ENCODE data around the gene TTYH1.
"Not testable (repeated sequence)": the region's sequence is repeated elsewhere in the genome, so short reads cannot be mapped to it uniquely, and the experiment has no call there.

TTYH1 gene

DNA sequence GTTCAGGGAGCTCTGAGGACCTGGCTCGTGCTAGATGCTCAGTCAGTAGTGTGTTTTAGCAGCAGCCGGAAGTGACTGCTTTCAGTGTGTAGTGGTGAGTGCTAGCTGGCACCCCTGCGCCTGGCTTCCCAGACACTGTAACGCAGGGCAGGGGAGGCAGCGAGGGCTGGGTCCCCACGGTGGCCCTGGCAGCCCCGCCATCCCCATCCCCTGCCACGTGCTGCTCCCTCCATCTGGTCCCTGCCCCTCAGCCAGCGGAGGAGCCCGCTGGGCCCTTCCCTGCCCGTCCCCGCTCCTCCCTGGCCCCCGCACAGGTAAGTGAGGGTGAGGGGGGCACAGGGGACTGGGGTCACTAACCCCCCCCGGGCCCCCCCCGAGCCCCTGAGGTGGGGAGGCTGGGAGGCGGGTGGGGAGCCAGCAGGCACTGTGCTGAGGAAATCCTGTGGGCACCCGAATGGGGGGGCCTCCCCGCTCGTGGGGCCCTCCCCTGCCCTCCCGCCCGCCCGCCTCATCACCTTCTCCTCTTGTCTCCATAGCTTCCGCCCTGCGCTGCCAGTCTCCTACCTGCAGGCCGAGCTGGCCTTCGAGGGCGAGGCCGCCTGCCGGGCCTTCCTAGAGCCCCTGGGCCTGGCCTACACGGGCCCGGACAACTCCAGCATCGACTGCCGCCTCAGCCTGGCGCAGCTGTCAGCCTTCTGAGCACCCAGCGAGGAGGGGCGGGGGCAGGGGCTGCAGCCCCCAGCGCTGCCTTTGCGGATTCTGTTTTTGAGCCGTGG lies 45.2 kb downstream of the TTYH1 start:
- no peak for DNase-seq (ENCODE audit: low read depth in 2 of 2)

DNA sequence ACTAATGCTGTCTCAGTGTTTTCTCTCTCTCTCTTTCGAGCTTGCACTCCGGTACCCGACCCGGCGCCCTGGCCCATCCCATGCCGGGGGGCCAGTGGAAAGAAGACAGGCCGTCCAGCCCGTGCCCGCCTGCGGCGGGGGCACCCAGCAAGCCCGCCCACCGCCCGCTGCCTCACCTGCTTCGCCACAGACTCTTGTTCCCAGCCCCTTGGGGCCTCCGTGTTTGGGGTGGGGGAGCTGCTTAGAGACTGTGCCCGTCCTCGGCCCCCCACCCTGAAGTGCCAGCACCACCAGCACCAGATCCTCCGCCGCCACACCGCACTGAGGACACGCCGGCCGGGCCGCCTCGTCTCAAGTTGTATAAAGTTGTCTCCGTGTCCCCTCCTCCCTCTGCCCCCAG lies 45.9 kb downstream of the TTYH1 start:
- no peak for DNase-seq (ENCODE audit: low read depth in 2 of 2)

DNA sequence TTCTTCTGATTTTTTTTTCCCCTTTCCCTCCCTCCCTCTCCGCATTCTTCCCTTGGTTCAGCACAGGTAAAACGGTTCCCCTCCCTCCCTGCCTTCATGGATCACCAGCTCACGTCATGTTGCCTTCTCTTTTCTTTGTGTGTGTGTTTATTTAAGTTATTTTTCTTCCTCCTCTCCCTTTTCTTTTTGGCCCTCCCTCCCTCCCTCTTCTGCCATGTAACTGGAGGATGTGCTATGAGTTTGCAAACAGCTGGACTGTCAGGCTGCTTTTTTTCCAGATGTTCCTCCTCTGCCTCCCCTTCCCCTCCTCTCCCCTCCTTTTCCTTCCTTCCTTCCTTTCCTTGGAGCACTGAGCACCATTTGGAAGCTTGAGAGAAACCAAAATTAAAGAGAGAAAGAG lies 46.3 kb downstream of the TTYH1 start:
- DNase-seq (ENCODE audit: low read depth in 2 of 2) = no peak

DNA sequence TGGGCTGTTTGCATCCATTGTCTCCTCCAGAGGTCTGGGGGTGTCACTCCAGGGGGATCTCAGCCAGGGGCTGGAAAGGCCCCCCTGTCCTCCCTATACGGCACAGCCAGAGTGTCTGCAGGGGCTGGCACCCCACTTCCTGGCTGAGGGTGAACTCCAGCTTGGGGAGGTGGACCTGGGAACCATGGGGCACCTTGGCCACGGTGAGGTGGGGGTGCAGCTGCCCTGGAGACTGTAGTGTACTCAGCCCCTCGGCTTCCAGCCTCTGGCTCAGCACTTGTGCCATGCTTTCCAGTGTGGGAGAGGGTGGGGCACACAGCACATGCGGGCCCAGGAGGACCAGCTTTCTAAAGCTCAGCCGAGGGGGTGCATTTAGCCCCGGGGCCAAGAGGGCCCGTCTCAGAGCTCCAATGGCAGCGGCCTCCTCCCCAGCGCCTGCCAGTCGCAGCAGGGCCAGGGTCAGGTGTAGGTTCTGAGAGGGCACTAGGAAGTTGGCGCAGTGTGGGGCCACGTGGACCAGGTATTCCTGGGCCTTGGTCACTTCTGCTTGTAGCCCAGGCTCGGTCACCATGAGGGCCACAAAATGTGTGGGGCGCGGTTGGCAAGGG lies 46.9 kb downstream of the TTYH1 start:
- no peak for DNase-seq (ENCODE audit: low read depth in 2 of 2)

DNA sequence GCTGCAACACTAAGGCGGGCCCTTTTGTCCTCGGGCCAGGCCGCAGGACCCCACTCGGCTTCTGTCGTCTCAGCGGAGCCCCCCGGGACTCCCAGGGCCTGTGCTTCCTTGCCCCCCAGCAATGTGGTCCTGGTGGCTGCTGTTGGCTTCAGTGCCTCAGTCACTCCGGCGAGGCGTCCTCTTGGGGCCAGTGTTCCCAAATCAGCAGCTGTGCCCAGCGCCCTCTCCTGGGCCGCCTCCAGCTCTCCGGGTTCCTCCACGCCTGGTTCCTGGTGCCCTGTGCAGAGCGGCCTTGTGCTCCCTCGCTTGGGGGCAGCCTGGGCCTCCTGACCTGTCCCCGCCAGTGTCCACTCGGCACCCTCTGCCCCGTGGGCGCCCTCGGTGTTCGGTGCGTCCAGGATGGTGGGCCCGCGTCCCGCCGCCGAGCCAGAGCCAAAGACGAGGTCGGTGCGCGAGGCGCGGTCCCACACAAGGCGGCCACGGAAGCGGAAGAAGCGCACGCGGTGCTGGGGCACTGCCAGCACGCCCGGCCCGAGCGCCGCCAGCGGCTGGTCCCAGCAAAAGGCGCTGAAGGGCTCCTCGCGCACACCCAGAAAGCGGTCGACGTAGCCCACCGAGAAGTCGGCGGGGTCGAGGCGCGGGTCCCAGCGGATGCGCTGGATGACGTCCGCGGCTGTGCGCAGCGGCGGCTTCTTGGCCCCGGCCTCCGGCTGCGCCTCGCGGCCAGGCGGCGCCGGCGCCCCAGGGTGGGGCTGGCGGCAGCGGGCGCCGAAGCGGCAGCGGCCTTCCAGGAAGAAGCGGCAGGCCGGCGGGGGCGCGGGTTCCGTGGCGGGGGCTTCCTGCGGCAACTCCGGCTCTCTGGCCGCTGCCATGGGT lies 47.6 kb downstream of the TTYH1 start:
- DNase-seq (ENCODE audit: low read depth in 2 of 2) = peak; percentile 49 to 53

DNA sequence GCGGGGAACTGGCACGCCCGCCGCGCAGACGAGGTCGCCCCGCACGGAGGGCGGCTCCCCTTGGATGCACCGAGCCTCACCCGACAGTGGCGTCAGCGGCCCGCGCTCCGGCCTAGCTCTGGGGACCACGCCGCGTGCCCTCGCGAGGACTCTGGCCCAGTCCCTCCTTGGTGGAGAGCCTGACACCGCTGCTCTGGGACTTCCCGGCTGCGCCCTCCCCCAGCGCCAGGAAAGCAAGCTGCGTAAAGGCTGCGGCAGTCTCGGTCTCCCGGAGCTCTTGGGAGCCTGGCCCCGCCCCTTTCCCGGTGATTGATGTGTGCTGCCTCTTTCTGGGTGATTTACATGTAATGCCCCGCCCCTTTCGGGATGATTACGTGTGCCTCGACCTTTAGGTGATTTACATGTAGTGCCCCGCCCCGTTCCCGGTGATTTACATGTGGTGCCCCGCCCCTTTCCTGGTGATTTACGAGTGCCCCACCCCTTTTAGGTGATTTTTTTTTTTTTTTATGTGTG lies 48.3 kb downstream of the TTYH1 start, which contains the start of gene LENG9:
LENG9 (minus strand) TSS at position 248 of the 513 bp plus-strand sequence. CDS start 252 bp downstream, outside the sequence.
- DNase-seq (ENCODE audit: low read depth in 2 of 2) = peak; percentile 91 to 95

DNA sequence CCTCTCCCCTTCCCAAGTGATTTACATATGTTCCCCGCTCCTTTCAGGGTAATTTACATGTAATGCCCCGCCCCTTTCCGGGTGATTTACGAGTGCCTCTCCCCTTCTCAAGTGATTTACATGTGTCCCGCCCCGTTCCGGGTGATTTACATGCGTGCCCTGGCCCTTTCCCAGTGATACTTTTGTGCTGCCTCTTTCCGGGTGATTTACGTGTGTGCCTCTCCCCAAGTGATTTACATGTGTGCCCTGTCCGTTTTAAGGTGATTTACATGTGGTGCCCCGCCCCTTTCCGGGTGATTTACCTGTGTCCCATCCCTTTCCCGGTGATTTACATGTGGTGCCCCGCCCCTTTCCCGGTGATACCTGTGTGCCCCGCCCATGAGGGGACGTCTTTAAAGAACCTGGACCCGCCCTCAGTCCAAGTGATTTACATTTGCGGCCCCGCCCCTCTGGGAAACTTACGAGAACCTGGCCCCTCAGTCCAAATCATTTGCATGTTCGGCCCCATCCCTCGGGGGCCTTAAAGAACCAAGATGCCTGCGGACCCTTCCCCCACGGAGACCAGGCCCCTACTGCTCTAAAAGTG lies 48.9 kb downstream of the TTYH1 start:
- DNase-seq (ENCODE audit: low read depth in 2 of 2) = peak; percentile 73 to 84

DNA sequence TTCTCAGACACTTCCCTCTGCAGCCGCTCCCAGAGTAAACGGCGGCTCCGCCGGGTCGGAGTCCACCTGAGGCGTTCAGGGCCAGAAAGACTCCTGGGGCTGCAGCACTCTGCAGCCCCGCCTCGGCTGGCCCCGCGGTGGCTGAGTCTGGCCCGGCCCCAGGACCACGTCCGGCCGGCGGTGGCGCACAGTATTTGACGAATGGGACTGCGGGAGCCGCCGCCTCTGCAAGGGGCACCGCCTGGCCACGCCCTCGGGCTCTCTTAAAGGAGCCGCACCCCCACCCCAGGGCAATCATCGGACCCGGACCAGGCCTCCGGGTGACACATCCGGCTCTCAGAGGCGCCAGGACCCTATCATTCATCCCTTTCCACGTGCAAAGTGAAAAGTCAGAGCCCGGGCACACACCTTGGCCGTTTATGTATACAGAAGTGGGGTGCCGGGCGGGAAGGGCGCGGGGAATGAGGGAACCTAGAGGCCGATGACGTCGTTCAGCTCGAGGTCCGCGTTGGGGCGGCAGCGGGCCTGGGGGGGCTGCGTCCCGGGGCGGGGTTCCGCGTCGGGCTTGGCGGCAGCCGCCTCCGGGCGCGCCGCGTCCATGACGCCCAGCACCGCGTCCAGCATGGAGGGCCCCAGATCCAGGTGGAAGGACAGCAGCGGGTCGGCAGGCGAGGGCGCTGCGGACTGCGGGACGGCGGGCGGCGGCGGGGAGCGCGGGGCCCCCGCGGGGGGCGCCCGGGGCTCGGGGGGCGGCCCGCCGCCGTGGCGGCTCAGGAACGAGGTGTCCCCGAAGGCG lies 49.6 kb downstream of the TTYH1 start:
- DNase-seq (ENCODE audit: low read depth in 2 of 2) = peak; percentile 80 to 84

DNA sequence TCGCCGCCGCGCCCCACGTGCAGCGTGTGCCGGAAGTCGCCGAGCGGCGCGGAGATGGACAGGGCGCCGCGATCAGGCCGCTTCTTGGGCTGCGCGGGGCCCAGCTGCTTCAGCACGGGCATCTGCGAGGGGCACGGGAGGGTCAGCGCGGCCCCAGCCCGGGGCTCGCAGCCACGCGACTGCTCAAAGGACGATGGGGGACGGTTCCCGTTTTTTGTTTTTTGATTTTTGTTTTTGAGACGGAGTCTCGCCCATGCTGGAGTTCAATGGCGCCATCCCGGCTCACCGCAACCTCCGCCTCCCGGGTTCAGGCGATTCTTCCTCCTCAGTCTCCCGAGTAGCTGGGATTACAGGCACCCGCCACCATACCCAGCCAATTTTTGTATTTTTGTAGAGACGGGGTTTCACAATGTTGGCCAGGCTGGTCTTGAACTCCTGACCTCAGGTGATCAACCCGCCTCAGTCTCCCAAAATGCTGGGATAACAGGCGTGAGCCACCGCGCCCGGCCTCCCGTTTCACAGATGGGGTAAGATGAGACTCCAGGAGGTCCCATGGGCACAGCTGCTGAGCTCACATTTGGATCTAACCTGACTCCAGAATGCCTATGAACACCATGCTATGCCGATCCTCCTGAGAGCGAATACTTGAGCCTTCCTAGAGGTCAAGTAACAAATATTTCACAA lies 50.3 kb downstream of the TTYH1 start:
- no peak for DNase-seq (ENCODE audit: low read depth in 2 of 2)

DNA sequence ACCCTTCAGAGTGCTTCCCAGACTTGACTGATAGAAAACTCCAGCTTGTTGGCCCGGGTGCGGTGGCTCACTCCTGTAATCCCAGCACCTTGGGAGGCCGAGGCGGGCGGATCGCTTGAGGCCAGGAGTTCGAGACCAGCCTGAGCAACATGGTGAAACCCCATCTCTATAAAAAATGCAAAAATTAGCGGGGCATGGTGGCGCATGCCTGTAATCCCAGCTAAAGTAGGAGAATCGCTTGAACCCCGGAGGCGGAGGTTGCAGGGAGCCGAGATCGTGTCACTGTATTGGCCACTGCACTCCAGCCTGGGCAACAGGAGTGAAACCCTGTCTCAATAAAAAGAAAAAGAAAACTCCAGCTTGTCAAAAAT lies 50.8 kb downstream of the TTYH1 start:
- not testable (repeated sequence) for DNase-seq (ENCODE audit: low read depth in 2 of 2)

DNA sequence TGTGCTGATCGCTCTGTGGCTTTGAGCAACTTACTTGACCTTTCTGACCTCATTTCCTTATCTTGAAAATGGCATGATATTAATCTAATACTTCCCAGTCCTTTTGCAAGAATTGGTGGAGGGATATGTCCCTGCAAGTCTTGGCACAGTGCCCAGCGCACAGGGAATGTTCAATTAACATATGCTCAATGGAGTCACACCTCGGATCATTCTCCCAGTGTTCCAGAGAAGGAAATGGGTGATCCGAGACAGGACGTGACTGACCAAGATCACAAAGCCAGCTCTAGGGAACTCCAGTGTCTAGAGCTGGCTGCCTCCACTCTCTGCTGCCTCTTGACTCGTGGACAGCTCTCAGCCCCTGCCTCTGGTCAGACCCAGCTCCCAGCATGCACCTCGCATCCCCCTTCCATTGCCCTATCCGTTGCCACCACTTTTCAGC lies 54.3 kb downstream of the TTYH1 start:
- DNase-seq (ENCODE audit: low read depth in 2 of 2) = no peak

DNA sequence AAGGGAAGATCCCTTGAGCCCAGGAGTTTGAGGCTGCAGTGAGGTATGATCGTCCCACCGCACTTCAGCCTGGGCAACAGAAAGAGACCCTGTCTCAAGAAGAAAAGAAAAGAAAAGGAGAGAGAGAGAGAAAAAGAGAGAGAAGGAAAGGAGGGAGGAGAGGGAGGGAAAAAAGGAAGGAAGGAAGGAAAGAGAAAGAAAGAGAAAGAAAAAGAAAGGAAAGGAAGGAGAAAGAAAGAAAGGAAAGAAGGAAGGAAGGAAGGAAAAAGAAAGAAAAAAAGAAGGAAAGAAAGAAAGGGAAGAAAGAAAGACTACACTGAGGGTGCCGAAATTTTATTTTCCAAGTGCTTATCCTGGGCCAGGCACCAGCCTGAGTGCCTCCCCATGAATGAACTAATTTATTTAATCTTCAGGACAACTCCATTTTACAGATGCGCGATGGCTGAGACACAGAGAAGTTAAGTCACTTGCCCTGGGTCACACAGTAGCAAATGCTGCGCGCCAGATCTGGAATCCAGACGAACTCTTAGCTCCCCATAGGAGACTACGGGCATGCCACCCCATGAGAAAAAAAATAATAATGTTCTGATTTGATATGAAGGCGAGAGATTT lies 55.1 kb downstream of the TTYH1 start:
- DNase-seq (ENCODE audit: low read depth in 2 of 2) = no peak

DNA sequence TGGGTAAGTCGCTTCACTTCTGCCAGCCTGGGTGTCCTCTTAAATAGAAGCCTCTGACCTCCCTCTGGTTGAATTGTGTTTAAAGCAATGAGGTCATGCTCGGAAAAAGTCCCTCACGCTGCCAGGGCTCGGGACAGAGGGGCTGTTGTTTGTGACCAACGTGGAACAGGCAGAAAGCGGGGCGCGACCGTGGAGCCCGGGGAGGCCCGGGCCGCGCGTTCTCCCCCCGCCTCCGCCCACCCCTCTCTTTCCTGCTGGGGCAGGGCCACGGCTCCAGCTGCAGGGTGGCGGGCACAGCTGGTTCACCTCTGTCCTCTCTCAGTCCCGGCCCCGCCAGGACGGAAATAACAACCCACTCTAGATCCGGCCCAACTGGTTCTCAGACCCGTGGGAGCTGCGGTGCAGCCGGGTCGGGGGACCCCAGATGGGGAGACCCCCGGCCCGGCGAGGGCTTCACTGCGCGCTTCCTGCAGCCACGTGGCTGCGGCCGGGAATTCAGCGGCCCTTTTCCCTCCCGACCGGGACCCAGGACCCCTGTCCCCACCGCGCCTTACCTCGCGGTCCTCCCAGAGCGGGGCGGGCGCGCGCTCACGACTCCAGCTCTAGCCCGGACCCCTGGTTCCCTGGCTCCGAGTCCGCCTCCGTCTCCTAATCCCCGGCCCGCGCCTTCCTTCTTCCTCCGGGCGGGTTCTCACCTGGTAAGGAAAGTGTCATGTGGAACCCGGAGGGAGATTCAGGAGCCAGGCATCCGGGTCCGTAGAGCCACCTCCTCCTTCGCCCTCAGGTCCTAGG lies 55.9 kb downstream of the TTYH1 start:
- no peak for DNase-seq (ENCODE audit: low read depth in 2 of 2)

DNA sequence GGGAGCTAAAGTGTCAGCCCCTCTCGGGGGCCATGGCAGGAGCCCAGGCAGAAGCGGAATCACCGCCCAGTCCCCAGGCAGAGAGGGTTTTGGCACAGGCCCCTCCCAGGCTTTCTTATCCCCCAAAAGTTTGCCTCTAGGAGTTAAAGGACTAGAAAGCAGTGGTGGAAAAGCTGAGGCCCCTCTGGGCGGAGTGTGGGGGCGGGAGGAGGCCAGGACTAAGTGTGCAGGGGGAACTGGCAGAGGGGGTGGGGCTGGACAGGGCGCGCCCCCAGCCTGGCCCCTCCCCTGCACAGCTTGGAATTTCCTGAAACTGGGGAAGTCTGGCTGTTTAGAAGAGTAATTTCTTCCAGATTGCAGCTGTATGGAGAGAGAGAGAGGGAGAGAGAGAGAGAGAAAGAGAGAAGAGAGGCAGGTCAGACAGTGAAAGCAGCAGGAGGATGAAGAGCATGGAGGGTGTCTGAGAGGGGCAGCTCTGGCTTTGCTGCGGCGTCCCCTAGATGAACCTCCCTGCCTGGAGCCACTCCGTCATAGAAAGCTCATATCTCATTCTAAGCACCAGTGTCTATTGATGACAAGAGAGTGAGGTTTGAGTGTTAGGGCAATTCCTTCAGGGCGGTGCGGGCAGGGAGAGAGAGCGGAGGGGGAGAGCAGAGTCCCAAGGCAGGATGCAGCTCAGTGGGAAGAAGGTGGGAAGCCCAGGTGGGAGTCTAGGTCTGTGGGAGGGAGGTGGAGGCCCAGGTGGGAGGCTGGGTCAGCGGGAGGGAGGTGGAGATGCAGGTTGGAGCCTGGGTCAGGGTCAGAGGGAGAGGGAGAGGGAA lies 58.0 kb downstream of the TTYH1 start, which contains the start of gene CDC42EP5:
CDC42EP5 (minus strand) TSS at position 226 of the 821 bp plus-strand sequence. CDS start 7,749 bp downstream, outside the sequence.
- DNase-seq (ENCODE audit: low read depth in 2 of 2) = no peak

DNA sequence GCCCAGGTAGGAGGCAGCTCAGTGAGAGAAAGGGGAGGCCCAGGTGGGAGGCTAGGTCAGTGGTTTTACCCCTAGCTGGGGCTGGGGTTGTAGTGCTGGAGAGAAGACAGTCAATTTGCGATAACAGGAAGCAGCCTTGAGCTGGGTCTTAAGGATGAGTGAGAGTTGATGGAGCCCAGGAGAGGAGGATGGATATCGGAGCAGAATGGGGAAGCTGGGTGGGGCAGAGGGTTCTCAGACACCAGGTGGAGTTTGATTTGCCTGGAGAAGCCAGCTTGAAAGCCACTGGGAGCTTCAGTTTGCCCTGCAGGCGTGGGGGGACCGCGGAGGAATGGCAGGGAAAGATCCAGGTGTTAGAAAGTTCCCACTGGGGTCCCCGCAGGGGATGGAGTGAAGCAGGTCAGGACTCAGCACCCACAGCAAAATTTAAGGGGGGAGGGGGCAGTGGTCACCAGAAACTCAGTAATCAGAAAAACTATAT lies 58.7 kb downstream of the TTYH1 start:
- no peak for DNase-seq (ENCODE audit: low read depth in 2 of 2)

DNA sequence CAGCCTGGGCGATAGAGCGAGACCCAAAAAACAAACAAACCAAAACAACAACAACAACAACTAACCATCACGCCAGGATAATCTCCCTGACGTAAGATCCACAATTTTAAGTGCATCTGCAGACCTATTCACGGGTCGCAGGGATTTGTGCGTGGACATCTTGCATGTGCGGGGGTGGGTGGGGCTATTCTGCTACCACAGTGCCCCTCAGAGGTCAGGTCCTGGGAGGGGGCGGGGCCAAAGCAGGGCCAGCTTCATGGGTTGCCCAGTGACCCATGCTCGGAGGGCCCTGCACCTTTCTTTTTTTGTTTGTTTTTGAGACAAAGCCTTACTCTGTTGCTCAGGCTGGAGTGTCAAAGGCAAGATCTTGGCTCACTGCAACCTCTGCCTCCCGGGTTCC lies 60.4 kb downstream of the TTYH1 start:
- DNase-seq (ENCODE audit: low read depth in 2 of 2) = no peak

DNA sequence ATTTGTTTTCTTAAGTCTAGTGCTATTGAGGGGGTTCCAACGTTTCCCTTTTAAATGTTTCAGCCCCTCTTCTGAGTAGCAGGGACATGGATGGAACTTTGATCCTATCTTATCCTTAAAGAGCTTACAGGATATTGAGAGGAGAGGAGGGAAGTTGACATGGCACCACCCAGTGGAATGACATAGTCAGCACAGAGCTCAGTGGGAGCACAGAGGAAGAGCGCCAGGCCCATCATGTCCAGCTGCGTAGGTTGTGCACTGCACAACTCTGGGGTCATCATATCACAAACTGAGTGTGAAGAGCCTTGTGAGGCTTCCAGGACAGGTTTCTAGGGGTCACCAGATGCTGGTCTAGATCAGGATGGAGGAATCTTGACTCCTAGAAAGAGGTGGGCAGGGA lies 62.4 kb downstream of the TTYH1 start:
- no peak for DNase-seq (ENCODE audit: low read depth in 2 of 2)

DNA sequence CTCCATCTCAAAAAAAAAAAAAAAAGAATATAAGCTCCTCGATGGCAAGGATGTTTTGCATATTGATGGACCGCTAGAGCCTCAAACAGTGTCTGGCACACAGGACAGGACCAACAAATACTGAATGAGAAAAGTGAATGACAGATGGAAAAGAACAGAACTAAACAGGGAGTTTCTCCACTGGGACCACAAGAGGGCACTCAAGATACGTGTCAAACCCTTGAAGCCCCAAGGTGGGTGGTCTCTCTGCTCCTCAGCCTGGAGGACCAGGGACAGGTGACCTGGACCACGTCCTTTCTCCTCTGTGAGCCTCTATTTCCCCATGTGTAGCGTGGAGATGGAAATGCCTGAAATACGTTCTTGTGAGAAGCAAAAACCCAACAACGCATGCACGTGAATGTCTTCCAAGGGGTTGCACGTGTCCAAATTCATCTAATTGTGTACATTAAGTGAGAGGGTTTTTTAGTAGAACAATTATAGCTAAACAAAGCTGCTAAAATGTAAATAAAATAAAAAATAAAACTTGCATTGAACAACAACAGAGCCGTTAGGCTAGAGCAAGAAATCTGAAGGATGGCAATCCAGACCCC lies 63.5 kb downstream of the TTYH1 start:
- DNase-seq (ENCODE audit: low read depth in 2 of 2) = no peak

All from stimulated activated CD8-positive, alpha-beta memory T cell treated with anti-CD3 and anti-CD28 coated beads, Interleukin-15, amount 100 ng/mL, for 48 hours (primary cell).